ENCODE measurements around the gene SEC14L2. TPM values are rescaled to one million over a fixed set of nuclear protein-coding genes. Genes with fewer than 3 reads are reported as not detected.

Gene SEC14L2
- total and polyA plus RNA-seq, 2 donors (not counting 1 experiment from before 2014, with no cell fraction given): 0.24 to 0.67 TPM

- peak overlapping the region; percentile 60 for H2AFZ ChIP-seq (ENCODE audit: insufficient read depth, low read depth, low read length, poor library complexity, severe bottlenecking)
- H3K27ac Mint-ChIP-seq: peak overlapping the region; percentile 95
- ATAC-seq (ENCODE audit: low read depth) (peak; percentile 67), DNase-seq (peak; percentile 91)
- H3K36me3 ChIP-seq (replicated peaks in 1 of 2; ENCODE audit: control extremely low read depth in 1 of 2, control insufficient read depth in 1 of 2, extremely low read depth in 1 of 2, insufficient read depth in 2 of 2, low read length in 1 of 2): no peaks in the 10 kb centered on the region
- H3K4me1 Mint-ChIP-seq: peaks cover 33% of the 10 kb centered on the region
- H3K9ac ChIP-seq (ENCODE audit: low read length): no peak overlapping the region
- 84% methylated on average over 3 of the region's 5 CpGs for WGBS (ENCODE audit: insufficient coverage)
- peaks cover 0 to 6% (median 5%) of the 10 kb centered on the region in 4 experiments for H3K27me3 ChIP-seq (replicated peaks in 1 of 4; ENCODE audit: control extremely low read depth in 1 of 4, control insufficient read depth in 3 of 4, insufficient read depth in 4 of 4, low read length in 3 of 4)
- peaks cover 21 to 33% of the 10 kb centered on the region in 2 donors for H3K4me1 ChIP-seq (ENCODE audit: control insufficient read depth in 2 of 2, insufficient read depth in 2 of 2, low read length in 2 of 2)
- no peak overlapping the region for H3K4me3 ChIP-seq (ENCODE audit: control extremely low read depth in 1 of 5, extremely low read depth in 1 of 5, insufficient read depth in 1 of 5, low read depth in 2 of 5, low read length in 4 of 5)
- no peak overlapping the region for H3K27ac ChIP-seq (ENCODE audit: low read length in 2 of 2)
- H3K27me3 Mint-ChIP-seq: peaks cover 16% of the 10 kb centered on the region
- no peak for TF ChIP-seq EZH2 (IDR thresholded peaks at IDR 0.05; ENCODE audit: borderline replicate concordance, insufficient read depth, low read depth, low read length, poor library complexity, severe bottlenecking)
- TF ChIP-seq CTCF (IDR thresholded peaks at IDR 0.05): peak; percentile 90
- peak overlapping the region; percentile 31 for H3K4me2 ChIP-seq (replicated peaks; ENCODE audit: low read depth, low read length, poor library complexity, severe bottlenecking)
- H3K79me2 ChIP-seq (ENCODE audit: control insufficient read depth, insufficient read depth, low read length): no peaks in the 10 kb centered on the region
- intact Hi-C loops (cut with micrococcal nuclease): loop anchor here (1.0 to 10.0 kb wide), 3 partner anchors 32 to 204 kb away; partner anchors contain the start of gene PES1
- H3K9me3 Mint-ChIP-seq (ENCODE audit: insufficient read depth): no peaks in the 10 kb centered on the region
- ChIA-PET CTCF (interaction anchor here (0.6 to 19.9 kb wide), 22 partner anchors 9 to 1007 kb away, joined by 3 to 510 read pairs (median 5); partner anchors contain the start of genes CASTOR1 and MTFP1), POLR2A (interaction anchor here (1.4 kb wide), 1 partner anchor 101 kb away, joined by 3 read pairs; the partner anchor contains the start of gene CASTOR1)
- no peaks in the 10 kb centered on the region for H3K9me3 ChIP-seq (ENCODE audit: control extremely low read depth in 1 of 3, control insufficient read depth in 2 of 3, insufficient read depth in 1 of 3, low read length in 2 of 3)
- H3K4me3 Mint-ChIP-seq: peak overlapping the region; percentile 48
- no peaks in the 10 kb centered on the region for H4K20me1 ChIP-seq (ENCODE audit: control insufficient read depth, insufficient read depth, low read length, poor library complexity, severe bottlenecking)
Measured at GRCh38 chr22:30390974-30391691, 5.7 kb upstream of the SEC14L2 start.
